ENCODE measurements around the gene TMEM74B. TPM values are rescaled to one million over a fixed set of nuclear protein-coding genes. Genes with fewer than 3 reads are reported as not detected.

Gene TMEM74B
- total RNA-seq, 1 experiment from 2014 or later: 1.1 TPM

- TF ChIP-seq TCF7L2 (IDR thresholded peaks at IDR 0.05; ENCODE audit: low read depth, low read length) (no peak), CTCF (IDR thresholded peaks at IDR 0.05) (no peak), REST (IDR thresholded peaks at IDR 0.05; ENCODE audit: insufficient read depth in 1 of 2, low read depth in 2 of 2, low read length in 1 of 2) (no peak), SIN3A (IDR thresholded peaks at IDR 0.05; ENCODE audit: borderline replicate concordance, insufficient read depth, low read depth, low read length) (no peak), POLR2AphosphoS5 (IDR thresholded peaks at IDR 0.05; ENCODE audit: low read depth, low read length) (no peak)
- Histone ChIP-seq H3K36me3 (ENCODE audit: control insufficient read depth, insufficient read depth, low read length) (no peaks in the 10 kb centered on the region), H3K27ac (ENCODE audit: low read length) (no peak overlapping the region), H3K9me3 (ENCODE audit: control insufficient read depth, insufficient read depth, low read depth, low read length) (no peaks in the 10 kb centered on the region), H3K4me1 (ENCODE audit: control insufficient read depth, insufficient read depth, low read length) (peaks cover 3% of the 10 kb centered on the region; the same call in 1 of the 2 replicates), H3K4me3 (ENCODE audit: low read depth in 2 of 2, low read length in 2 of 2) (no peak overlapping the region), H3K27me3 (ENCODE audit: control insufficient read depth, insufficient read depth, low read length) (peaks cover 7% of the 10 kb centered on the region)
- intact Hi-C loops (cut with micrococcal nuclease; ENCODE audit: unreplicated experiment): no loop called here
- in situ Hi-C loops (cut with HindIII; ENCODE audit: low pct_unique_long_range_greater_than_20kb, low sequenced_read_pairs): no loop called here
- BruUV-seq (replicated peaks): no TSS peak
- DNase-seq (ENCODE audit: low read depth, low spot score) (no peak), ATAC-seq (no peak)
- ChIA-PET POLR2A (no interaction called here), CTCF (no interaction called here)
Measured at GRCh38 chr20:1184260-1184637, 532 bp downstream of the TMEM74B start.

GRCh38 chr20:1183153-1183552, 1.6 kb downstream of the TMEM74B start:
- no TSS peak for BruUV-seq (replicated peaks)
- DNase-seq (ENCODE audit: low read depth, low spot score): no peak
- in situ Hi-C loops (cut with HindIII; ENCODE audit: low pct_unique_long_range_greater_than_20kb, low sequenced_read_pairs): no loop called here
- ChIA-PET CTCF (interaction anchor here (0.7 kb wide), 1 partner anchor 220 kb away, joined by 3 read pairs; no protein-coding TSS in a partner anchor), POLR2A (interaction anchor here (0.6 kb wide), 1 partner anchor 70 kb away, joined by 3 read pairs; no protein-coding TSS in a partner anchor)
- ATAC-seq: no peak
- H3K4me1 ChIP-seq (ENCODE audit: control insufficient read depth, insufficient read depth, low read length): peaks cover 3% of the 10 kb centered on the region; the same call in 1 of the 2 replicates
- intact Hi-C loops (cut with micrococcal nuclease; ENCODE audit: unreplicated experiment): no loop called here
- H3K9me3 ChIP-seq (ENCODE audit: control insufficient read depth, insufficient read depth, low read depth, low read length): no peaks in the 10 kb centered on the region
- no peak overlapping the region for H3K4me3 ChIP-seq (ENCODE audit: low read depth in 2 of 2, low read length in 2 of 2)
- TF ChIP-seq REST (IDR thresholded peaks at IDR 0.05; ENCODE audit: insufficient read depth in 1 of 2, low read depth in 2 of 2, low read length in 1 of 2): no peak
- TF ChIP-seq TCF7L2 (IDR thresholded peaks at IDR 0.05; ENCODE audit: low read depth, low read length): no peak
- no peak for TF ChIP-seq CTCF (IDR thresholded peaks at IDR 0.05)
- TF ChIP-seq POLR2AphosphoS5 (IDR thresholded peaks at IDR 0.05; ENCODE audit: low read depth, low read length): no peak
- no peak for TF ChIP-seq SIN3A (IDR thresholded peaks at IDR 0.05; ENCODE audit: borderline replicate concordance, insufficient read depth, low read depth, low read length)
- no peak overlapping the region for H3K27ac ChIP-seq (ENCODE audit: low read length)
- peaks cover 4% of the 10 kb centered on the region; the same call in 1 of the 2 replicates for H3K27me3 ChIP-seq (ENCODE audit: control insufficient read depth, insufficient read depth, low read length)
- no peaks in the 10 kb centered on the region for H3K36me3 ChIP-seq (ENCODE audit: control insufficient read depth, insufficient read depth, low read length)
